ENCODE data around the gene PPFIBP1.
"Not testable (repeated sequence)": the region's sequence is repeated elsewhere in the genome, so short reads cannot be mapped to it uniquely, and the experiment has no call there.

Gene PPFIBP1

DNA sequence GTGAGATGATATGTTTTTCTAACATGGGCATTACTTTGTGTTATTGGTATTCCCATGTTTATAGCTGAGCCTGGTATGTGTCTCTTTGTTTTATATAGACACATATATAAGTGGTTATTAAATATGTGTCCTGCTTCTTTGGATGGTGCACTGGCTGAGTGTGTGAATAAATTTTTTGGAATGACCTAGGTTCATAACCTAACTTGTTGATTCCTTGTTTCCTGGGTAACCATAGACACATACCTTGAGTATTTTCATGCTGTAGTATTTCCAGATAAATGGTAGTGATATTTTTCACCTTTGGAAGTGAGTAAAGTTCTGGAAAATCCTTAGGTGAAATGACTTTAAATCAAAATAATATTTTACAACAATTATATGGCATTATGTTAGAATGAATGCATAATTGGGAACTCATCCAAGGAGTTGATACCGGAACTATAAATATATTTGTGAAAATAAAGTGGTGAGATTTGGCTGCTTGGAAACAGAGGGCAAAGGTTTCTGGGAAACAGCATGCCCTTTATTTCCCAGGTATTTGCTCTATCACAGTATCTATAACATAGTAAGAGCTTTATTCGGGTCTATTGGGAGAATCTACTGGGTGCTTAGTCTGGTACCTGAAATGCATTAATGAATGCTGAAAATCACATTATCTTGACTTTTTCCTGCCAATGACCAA, 107.9 kb downstream of the PPFIBP1 start:
- no peak for DNase-seq

DNA sequence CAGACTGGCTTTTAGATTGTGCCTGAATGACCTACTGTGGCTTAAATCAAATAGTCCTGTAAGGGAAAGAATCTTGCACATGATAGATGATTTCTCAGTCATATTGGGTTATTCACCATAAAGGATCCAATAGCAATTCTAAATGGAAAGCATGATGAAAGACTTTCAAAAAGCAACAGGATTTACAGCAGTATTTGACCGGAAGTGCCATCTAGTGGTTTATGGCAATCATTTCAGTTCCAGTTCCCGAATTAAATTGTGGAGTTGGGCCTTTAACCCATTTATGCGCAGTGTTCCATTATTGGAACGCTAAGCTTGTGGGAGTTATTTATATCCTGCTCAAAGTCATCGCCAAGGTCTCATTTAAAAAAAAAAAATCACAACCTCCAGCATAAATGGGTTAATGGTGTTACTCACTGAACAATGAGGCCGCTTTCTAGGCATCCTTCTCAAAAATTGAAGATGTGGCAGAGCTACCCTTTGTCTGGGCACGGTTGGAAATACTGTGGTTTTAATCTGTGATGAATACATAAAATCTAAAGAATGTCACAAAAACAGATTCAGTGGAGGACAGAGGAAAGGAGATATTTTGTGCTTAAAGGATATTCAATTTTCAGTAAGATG, 111.5 kb downstream of the PPFIBP1 start:
- DNase-seq: peak; percentile 32

DNA sequence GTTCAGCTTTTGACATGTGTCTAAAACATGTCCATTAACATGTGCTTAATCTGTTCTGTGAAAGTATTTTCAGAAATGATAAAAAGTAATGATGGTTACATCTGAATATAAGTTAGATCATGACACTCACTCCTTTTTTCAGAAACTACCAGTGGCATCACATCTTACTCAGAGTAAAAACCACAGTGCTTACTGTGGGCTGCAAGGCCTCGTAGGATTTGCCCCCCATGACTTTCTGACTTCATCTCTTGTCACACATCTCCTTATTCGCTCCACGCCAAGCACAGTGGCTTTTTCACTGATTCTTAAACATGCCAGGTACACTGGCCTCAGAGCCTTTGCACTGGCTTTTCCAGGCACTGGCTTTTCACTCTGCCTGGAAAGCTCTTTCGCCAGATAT, 112.6 kb downstream of the PPFIBP1 start:
- DNase-seq: peak; percentile 41

DNA sequence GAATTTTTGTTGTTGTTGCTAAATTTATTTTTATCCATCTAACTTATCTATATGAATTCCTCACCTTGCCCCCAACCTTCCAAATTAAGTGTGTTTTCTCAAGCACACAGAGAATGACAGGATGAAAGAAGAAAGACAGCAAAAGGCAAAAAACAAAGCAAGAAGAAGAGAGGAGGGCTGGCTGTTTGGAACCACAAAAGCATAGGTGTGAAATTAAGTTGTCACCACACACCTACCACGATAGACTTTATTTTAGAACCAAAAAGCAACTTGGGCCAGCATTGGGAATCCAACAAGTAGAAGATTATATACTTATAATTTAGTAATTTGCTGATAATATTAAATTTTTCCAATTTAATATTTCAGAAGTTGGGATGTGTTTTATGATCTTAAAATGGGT, 113.5 kb downstream of the PPFIBP1 start:
- peak; percentile 5 for DNase-seq

DNA sequence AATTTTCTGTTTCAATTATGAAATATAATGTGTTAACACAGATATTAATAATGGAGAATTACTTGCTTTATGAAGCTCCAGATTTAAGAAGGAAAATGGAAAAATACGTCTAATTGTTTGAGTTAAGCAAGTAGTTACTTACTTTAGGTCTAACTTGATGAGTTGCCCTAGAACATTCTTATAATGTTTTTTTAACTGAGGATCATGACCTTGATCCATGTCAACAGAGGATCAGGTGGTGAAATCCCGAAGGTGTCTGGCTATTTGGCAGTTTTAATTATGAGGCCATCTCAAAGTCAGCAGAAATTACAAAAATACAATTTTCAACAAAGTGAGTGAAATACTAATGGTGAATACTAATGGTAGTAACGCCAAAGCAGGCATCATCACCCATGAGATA, 115.3 kb downstream of the PPFIBP1 start:
- no peak for DNase-seq

DNA sequence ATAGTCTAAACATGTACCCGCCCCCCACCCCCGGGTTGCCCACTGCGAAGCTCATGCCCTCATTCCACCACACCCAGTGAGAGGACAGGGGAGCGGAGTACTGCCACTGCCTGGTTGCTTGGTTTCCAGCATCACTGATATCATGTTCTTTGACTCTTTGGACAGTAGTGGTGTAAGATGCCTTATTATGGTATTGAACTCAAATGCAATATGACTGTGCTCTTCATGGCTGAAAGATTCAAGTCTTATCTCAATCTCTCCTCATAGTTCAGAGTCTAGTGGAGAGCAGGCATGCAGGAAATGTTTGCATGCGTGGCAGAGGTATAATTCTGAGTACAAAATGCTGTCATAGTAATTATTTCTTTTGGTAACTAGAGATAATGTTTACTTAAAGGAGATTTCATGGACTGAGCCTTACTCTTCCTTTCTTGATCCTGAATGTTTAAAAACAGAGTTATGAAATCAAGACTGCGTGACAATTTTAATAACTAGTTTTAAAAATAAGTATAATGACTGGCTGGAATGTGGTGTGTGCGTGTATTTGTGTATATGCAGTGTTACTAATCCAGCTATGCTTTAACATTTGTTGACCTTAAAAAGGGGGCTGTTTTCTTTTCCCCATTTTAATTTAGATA, 116.7 kb downstream of the PPFIBP1 start:
- DNase-seq: not testable (repeated sequence)

DNA sequence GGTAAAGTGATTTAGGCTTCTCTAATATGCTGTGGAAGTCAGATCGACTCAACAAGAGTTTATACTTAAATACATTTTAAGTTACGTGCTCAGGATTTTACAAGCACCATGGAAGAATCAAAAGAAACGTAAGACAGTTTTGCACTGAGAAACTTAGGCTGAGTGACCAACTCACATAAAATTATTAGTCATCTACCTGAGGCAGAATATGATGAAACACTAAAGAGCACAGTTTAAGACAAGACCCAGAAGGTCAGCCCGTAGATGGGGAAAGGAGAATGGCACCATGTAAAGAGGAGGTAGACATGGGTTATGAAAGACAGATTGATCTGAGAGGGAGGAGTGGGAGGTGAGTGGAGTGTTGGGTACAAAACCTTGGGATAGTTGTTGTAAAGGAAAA, 118.4 kb downstream of the PPFIBP1 start:
- DNase-seq: not testable (repeated sequence)

DNA sequence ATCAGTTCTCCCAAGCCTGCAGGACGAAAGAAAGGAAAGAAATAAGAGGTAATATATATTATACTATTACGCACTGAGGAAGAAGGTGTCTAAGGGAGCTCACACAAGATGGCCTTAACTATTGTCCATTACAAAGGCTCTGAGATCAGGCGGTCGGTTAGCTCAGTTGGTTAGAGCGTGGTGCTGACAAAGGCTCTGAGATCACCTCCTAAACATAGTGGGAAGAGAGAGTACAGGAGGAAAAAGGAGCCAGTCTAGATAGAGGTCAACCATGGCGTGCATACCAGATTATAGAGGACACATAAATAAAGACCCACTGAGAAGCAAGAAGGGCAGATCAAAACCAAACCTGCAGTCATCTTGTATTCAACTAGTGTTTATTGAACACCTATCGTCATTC, 118.9 kb downstream of the PPFIBP1 start:
- DNase-seq: not testable (repeated sequence)

DNA sequence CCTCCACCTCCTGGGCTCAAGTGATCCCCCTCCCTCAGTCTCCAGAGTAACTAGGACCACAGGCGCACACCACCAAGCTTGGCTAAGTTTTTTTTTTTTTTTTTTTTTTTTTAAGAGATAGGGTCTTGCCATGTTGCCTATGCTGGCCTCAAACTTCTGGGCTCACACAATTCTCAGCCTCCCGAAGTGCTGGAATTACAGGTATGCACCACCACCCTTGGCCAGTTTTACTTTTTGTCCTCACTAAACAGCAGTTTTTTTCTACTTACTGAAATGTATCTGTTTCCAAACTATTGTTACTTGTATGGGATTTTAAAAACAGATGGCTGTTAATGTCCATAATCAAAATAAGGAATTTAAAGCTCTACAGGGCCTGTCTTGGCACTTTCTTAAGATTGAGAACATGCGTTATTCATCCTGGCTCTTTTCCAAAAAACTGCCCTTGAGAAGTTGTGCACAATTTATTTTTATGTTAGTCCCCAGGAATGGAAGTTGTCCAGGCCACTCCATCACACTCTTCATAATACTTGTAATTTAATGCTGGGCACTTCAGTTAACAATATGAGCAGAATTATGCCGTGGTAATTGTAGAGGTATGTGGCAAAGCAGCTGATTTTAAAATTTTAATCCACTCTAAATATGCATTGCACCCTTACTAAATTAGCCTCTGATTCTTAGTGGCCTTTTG, 120.3 kb downstream of the PPFIBP1 start:
- DNase-seq: no peak

DNA sequence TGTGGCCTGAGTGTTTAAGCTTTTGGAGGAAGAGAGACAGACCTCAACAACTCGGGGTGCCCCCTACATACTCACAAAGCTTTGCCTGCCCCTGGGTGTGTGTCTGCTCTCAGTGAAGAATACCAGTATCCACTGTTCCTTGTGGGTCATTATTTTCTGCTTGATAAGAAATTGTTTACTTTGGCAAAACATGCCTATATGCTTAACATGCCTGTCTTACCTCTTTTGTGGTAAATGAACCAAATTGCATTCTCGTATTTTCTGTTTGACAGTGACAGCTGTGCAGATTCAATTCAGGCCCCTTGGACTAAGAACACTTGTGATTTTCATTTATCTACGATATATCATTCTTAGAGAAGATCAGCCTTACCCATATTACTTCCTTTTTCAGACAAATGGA, 121.7 kb downstream of the PPFIBP1 start:
- no peak for DNase-seq

DNA sequence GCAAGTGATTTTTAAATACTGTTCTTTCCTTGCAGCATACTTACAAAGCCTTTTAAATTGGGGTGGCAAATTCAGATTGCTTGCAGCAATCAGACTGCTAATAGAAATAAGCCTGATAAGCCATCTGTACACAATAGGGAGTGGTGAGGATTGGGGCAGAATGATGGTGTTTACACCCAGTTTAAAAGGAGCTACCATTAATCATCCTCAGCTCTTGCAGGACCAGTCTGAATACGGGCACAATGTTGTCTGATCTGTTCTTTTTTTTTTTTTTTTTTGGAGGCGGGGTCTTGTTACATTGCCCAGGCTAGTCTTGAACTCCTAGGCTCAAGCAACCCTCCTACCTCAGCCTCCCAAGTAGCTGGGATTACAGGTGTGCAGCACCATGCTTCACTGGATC, 122.1 kb downstream of the PPFIBP1 start:
- DNase-seq: no peak

DNA sequence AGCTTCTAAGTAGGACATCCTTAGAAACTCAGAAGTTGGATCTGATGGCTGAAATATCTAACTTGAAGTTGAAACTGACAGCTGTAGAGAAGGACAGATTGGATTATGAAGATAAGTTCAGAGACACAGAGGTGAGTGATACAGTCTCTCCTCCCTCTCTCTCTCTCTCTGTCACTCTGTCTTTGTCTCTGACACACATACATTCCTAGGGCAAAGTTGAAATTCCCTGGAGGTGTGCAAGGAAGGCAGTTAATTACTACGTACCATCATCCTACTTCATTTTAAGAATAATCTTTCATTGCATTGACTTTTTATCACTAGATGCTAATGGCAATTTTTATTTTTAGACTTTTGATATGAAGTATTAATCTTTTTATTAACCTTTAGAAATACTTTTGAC, 126.0 kb downstream of the PPFIBP1 start:
- DNase-seq: no peak

DNA sequence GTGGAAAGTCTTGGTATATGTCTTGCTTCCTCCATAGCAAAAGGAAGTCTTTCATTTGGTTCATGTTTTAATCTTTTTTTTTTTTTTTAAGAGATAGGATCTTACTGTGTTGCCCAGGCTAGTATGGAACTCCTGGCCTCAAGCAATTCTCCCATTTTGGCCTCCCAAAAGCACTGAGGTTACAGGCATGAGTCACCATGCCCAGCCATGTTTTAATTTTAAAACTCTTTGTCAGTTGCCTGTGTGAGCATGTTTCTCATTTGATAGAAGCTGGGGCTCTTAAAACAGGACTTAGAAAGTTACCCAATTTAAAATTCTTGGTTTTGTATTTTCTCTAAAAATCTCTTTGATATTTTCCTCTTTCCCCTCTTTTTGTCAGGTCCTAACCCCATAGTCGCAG, 127.2 kb downstream of the PPFIBP1 start:
- DNase-seq: no peak

DNA sequence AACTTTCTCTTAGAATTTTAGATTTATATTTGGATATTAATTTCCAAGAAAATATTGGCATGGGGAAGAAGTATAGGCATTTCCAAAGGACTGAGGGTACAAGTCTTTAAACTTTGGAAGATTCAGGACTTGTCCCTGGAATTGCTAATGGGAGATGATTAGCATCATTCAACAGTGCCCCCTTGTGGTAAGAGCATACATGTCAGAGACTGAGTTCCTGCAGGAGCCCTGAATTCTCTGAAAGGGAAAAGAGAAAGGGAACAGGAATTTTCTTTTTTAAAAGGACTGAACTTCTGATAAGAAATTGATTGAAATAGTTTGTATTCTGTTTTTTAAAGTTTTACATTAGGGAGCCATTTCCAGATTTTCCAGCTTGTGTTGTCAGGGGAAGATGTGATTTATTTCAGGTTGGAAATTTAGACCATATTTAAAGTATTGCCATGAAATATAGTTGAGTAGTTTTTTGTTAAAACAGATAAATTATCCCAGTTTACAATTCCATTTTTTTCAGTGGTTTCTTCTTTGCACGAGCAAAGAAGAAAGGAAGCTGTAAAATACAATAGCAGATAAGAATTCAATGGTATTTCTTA, 128.3 kb downstream of the PPFIBP1 start:
- peak; percentile 58 for DNase-seq

DNA sequence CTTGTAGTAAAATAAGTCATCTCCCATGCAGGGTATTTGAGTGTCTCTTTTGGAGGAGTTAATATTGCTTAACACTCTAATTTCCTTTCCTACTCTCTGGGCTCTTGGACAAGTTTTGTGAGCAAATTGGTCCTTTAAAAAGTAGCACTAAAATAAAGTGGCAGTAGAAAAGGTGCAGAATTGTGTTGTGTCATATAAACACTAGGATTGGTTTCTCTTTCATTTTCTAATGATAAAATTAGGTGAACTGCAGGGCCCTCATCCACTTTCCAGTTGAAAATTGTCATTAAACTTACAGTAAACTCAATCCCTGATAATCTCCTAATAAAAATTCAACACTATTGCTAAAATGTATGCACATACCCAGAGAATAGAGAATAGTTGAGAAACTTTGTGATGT, 129.7 kb downstream of the PPFIBP1 start:
- no peak for DNase-seq

DNA sequence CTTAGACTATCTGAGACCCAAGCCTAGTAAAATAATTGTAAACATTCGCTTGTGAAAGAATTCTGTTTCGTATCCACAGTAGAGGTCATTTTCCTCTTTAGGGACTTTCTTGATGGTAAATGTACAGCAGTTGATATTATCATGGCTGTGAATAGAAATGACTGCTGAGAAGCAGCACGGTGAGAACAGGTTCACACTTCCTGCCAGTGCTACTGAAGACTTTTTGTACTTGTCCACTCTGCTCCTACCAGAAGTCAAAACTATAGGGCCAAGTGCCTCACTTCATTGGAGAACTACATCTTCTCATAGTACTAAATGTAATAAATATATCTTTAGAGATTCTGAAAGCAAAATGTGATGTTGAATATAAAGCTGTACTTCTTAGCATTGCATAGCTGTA, 131.5 kb downstream of the PPFIBP1 start:
- not testable (repeated sequence) for DNase-seq

DNA sequence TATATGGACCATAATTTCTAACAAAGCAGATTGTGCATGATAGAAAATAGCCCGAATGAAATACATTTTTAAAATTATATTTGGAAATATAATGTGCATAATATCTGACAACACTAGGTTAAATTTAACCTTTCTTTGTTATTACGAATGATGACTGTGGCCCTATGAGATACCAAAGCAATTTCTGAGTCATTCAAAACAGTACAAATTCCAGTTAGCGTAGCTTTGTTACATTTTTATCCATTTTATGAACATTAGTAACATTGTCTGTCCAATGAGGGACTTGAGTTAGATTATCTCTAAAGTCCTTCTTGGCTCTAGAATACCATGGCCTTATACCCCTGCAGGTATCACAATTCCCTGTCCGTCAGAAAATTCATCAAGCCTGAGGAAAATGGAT, 133.3 kb downstream of the PPFIBP1 start:
- DNase-seq: no peak

DNA sequence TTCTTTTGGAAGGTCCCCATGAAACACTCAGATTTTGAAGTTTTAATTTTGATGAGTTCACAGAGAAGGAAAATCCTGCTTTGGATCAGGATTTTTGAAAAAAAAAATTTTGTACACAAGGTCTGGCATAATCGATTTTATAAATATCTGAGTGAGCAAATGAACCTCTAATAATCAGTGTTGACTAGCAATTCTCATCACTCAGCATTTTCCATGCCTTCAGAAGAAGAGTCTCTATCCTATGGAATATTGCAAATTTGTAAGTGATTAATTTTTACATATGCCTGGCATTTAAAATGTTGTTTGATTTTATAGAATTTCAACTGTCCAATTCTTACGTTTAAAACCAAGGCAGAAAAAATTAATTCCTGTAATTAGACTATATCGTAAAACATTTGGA, 141.7 kb downstream of the PPFIBP1 start:
- no peak for DNase-seq

DNA sequence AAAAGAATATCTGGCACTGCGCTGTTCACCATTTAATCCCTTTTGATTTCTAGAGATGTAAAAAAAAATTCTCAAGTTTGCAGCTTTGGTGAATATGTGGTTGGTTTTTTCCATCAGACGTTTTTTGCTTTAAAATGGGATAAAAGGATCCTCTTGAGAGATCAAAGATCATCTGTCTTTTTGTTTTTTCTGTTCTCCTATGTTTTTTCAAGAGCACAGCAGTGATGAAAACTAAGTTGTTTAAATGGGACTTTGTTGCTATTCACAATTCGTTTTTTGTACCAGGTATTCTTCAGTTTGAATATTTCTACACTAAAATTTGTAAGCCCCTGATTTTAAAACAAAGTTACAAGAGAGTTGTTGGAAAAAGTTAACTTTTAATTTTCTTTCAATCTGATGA, 142.5 kb downstream of the PPFIBP1 start:
- DNase-seq: no peak

DNA sequence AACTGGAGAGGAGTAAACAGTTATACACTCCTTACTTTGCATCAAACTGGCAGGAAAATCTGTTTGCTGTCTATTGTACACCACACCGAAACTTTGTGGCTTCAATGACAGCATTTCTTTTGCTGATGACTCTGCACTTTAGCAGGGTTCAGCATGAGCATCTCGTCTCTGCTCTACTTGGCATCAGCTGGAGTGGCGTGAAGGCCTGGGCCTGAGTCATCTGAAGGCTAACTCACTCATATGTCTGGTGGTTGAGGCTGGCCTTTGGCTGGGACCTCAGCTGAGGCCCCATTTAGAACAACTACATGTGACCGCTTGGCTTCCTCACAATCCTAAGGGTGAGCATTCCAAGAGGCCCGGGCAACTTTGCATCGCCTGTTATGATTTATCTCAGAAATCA, 143.5 kb downstream of the PPFIBP1 start:
- DNase-seq: peak; percentile 61

DNA sequence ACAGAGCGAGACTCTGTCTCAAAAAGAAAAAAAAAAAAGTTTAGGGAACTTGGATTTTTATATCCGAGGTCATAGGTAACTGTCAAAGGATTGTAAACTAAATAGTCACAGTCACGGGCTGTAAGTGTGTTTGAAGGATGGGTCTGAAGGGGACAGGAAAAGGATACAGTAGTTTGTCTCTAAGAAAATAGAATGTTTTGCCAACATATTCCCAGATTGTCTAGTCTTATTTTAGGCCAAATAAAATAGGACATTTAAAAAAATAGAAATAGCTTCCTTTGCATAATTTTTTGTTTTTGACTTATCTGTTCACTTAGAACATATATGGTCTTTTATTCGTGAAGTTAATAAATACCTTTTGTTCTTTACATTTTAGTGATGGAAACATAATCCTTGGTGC, 148.0 kb downstream of the PPFIBP1 start:
- no peak for DNase-seq

DNA sequence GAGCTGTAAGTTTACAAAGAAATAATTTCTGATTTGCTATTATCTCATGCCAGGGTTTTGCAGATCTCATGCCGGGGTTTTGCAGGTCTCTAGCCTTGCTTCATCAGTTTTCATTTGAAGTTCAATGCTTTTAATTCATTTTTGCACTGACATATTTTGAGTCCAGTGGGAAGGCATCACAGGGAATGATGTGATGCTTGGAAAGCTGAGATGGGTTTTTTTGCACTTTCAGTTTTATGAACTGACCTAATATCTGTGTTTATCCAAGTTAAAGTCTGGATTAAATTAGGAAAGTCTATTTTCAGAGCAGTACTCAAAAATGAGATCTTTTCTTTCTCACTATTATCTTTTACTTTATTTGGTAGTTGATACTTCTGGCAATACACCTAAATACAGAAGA, 148.6 kb downstream of the PPFIBP1 start:
- no peak for DNase-seq

DNA sequence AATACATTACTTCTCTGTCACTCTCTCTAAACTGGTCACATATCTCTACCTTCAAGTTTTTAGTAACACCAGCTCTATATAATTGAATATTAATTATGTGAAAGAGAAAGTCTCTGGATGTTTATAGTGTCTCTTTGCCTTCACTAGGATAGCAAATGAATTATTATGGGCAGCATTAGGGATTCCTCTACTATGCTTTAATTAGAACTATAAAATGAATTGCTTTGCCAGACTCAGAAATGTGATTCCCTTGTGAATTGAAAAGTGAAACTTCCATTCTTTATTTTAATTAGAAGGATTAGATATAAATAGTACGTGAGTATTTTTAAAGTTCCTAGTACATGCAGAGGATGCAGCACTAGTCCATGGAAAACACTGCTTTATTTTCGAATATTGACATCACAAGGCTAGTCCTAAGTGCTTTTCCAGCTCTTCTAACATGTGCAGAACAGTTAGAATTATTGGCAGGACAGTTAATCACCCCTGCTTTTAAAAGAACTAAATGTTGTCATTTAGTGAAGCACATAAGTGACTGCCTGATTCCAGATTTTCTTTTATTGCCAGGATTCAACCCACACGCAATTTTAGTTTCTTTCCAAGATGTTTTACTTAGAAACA, 149.2 kb downstream of the PPFIBP1 start:
- DNase-seq: no peak

Data from activated CD4-positive, alpha-beta T cell treated with anti-CD3 and anti-CD28 coated beads, Interleukin-2, amount 50 U/mL, for 16 hours (primary cell).